ENCODE data around the gene PLCL1. TPM values are rescaled to one million over a fixed set of nuclear protein-coding genes. Genes with fewer than 3 reads are reported as not detected.
A peak's percentile ranks its signal among the peaks of the same experiment; 100 is the strongest.

Gene PLCL1
- total and polyA plus RNA-seq, 2 donors (not counting 3 experiments of a cell fraction or from before 2014, with no cell fraction given), result 0.79 to 3.4 TPM

DNA sequence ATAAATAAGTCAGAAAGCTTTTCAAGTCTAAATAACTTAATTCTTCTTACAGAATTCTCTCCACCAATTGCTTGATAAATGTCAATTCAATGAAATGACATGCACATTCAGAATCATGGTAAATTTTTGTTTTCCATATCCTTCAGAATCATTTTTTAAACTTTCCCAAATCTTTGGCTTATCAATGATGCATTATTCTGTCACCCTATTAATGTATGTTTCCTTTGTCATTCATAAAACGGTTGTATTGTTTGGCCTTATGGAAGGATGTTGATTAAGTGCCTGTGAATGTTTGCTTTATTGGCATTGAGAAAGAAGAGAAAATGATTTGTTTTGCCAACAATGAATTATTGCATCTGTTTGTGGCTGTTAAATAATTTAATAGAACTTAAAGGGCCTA, 260.9 kb downstream of the PLCL1 start:
- dilution Hi-C loops (cut with MboI; ENCODE audit: extremely low pct_ligation_motif_present, low sequenced_read_pairs), result no loop called here
- no peak overlapping the region for H2AFZ ChIP-seq (ENCODE audit: low read depth, low read length)
- H3K9ac ChIP-seq (replicated peaks; ENCODE audit: extremely low read depth, insufficient read depth, low read length), result no peak overlapping the region
- no peak overlapping the region for H3K4me3 ChIP-seq (replicated peaks in 1 of 3; ENCODE audit: insufficient read depth in 1 of 3, low read depth in 1 of 3, low read length in 3 of 3)
- no peaks in the 10 kb centered on the region for H3K79me2 ChIP-seq (ENCODE audit: control insufficient read depth, insufficient read depth, low read length)
- intact Hi-C loops (cut with micrococcal nuclease), result loop anchor here (1.0 kb wide), 1 partner anchor 8 kb away; no protein-coding TSS in a partner anchor
- FAIRE-seq, result peak; percentile 76
- no peak for TF ChIP-seq POLR2AphosphoS5 (IDR thresholded peaks at IDR 0.05; ENCODE audit: insufficient read depth, low read depth, low read length)
- TF ChIP-seq, protein P1, sequence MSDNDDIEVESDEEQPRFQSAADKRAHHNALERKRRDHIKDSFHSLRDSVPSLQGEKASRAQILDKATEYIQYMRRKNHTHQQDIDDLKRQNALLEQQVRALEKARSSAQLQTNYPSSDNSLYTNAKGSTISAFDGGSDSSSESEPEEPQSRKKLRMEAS (IDR thresholded peaks at IDR 0.05; ENCODE audit: insufficient read depth, insufficient read length), result no peak
- no peak for TF ChIP-seq POLR2A (IDR thresholded peaks at IDR 0.05; ENCODE audit: low read depth, low read length)
- TF ChIP-seq EZH2 (IDR thresholded peaks at IDR 0.05; ENCODE audit: borderline replicate concordance, low read depth, low read length, severe bottlenecking), result no peak
- peak; percentile 71 for TF ChIP-seq FOS (IDR thresholded peaks at IDR 0.05; ENCODE audit: borderline replicate concordance, insufficient read depth, low read length)
- peak; percentile 73 for TF ChIP-seq GATA2 (IDR thresholded peaks at IDR 0.05; ENCODE audit: insufficient read depth, insufficient read length, low read depth, low read length)
- no peak for TF ChIP-seq MYC (IDR thresholded peaks at IDR 0.05; ENCODE audit: low read depth, low read length)
- ChIA-PET POLR2A (no interaction called here), CTCF (interaction anchor here (1.2 to 1.8 kb wide), 4 partner anchors 13 to 62 kb away, joined by 3 to 8 read pairs (median 3); no protein-coding TSS in a partner anchor)
- peak; percentile 58 for DNase-seq (ENCODE audit: low read depth, low spot score)
- no peak overlapping the region for H3K27ac ChIP-seq (ENCODE audit: insufficient read depth, low read depth, low read length)
- H3K27me3 ChIP-seq (ENCODE audit: control insufficient read depth in 2 of 2, insufficient read depth in 2 of 2, low read length in 2 of 2), result no peaks in the 10 kb centered on the region
- H3K9me1 ChIP-seq (replicated peaks; ENCODE audit: control insufficient read depth, extremely low read depth, insufficient read depth, low read length), result no peaks in the 10 kb centered on the region
- BruUV-seq (replicated peaks), result no TSS peak
- H3K4me1 ChIP-seq (ENCODE audit: control insufficient read depth, extremely low read depth, insufficient read depth, low read length), result peaks cover 12% of the 10 kb centered on the region
- H3K9me3 ChIP-seq (replicated peaks; ENCODE audit: control insufficient read depth, insufficient read depth, low read length), result no peaks in the 10 kb centered on the region
- H3K36me3 ChIP-seq (ENCODE audit: control insufficient read depth in 2 of 2, extremely low read depth in 1 of 2, insufficient read depth in 2 of 2, low read length in 2 of 2), result no peaks in the 10 kb centered on the region
- no peaks in the 10 kb centered on the region for H4K20me1 ChIP-seq (replicated peaks; ENCODE audit: control insufficient read depth, extremely low read depth, insufficient read depth, low read length)
- H3K4me2 ChIP-seq (ENCODE audit: insufficient read depth, low read length), result peak overlapping the region; percentile 49

DNA sequence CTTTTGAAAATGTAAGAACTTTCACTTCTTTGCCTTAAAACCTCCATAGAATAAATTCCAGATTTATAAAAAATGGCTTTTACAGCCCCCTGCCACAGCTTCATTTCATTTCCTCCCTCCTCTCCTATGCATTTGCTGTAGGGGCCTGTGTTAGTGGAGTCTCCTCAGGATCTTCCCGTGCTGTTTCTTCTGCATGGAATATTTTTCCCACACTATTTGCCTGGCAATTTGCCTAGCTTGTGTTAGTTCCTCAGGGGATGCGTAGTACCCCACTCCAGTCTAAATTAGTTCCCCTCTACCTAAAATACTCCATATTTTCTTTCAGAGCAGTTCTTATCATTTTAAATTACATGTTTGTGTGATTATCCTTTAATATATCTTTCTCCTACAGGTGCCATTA, 262.2 kb downstream of the PLCL1 start:
- H2AFZ ChIP-seq (ENCODE audit: low read depth, low read length), result no peak overlapping the region
- dilution Hi-C loops (cut with MboI; ENCODE audit: extremely low pct_ligation_motif_present, low sequenced_read_pairs), result no loop called here
- DNase-seq (ENCODE audit: low read depth, low spot score), result no peak
- FAIRE-seq, result no peak
- CTCF ChIA-PET, result interaction anchor here (1.1 to 1.8 kb wide), 3 partner anchors 9 to 61 kb away, joined by 3 to 8 read pairs (median 5); no protein-coding TSS in a partner anchor
- intact Hi-C loops (cut with micrococcal nuclease), result no loop called here
- BruUV-seq (replicated peaks), result no TSS peak
- H3K79me2 ChIP-seq (ENCODE audit: control insufficient read depth, insufficient read depth, low read length), result no peaks in the 10 kb centered on the region
- no peak overlapping the region for H3K4me3 ChIP-seq (replicated peaks in 1 of 3; ENCODE audit: insufficient read depth in 1 of 3, low read depth in 1 of 3, low read length in 3 of 3)
- no peaks in the 10 kb centered on the region for H3K27me3 ChIP-seq (ENCODE audit: control insufficient read depth in 2 of 2, insufficient read depth in 2 of 2, low read length in 2 of 2)
- H3K9me3 ChIP-seq (replicated peaks; ENCODE audit: control insufficient read depth, insufficient read depth, low read length), result no peaks in the 10 kb centered on the region
- POLR2A ChIA-PET, result no interaction called here
- TF ChIP-seq EZH2 (IDR thresholded peaks at IDR 0.05; ENCODE audit: borderline replicate concordance, low read depth, low read length, severe bottlenecking), result no peak
- TF ChIP-seq GATA2 (IDR thresholded peaks at IDR 0.05; ENCODE audit: insufficient read depth, insufficient read length, low read depth, low read length), result no peak
- no peak for TF ChIP-seq JUN (IDR thresholded peaks at IDR 0.05; ENCODE audit: borderline replicate concordance, insufficient read depth, insufficient read length, low read depth)
- no peak for TF ChIP-seq MYC (IDR thresholded peaks at IDR 0.05; ENCODE audit: low read depth, low read length)
- no peak for TF ChIP-seq POLR2AphosphoS5 (IDR thresholded peaks at IDR 0.05; ENCODE audit: insufficient read depth, low read depth, low read length)
- TF ChIP-seq, protein P2, sequence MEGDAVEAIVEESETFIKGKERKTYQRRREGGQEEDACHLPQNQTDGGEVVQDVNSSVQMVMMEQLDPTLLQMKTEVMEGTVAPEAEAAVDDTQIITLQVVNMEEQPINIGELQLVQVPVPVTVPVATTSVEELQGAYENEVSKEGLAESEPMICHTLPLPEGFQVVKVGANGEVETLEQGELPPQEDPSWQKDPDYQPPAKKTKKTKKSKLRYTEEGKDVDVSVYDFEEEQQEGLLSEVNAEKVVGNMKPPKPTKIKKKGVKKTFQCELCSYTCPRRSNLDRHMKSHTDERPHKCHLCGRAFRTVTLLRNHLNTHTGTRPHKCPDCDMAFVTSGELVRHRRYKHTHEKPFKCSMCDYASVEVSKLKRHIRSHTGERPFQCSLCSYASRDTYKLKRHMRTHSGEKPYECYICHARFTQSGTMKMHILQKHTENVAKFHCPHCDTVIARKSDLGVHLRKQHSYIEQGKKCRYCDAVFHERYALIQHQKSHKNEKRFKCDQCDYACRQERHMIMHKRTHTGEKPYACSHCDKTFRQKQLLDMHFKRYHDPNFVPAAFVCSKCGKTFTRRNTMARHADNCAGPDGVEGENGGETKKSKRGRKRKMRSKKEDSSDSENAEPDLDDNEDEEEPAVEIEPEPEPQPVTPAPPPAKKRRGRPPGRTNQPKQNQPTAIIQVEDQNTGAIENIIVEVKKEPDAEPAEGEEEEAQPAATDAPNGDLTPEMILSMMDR (IDR thresholded peaks at IDR 0.05; ENCODE audit: extremely low read depth in 1 of 2, insufficient read depth in 1 of 2, low read depth in 1 of 2, low read length in 2 of 2), result no peak
- TF ChIP-seq, protein P1 (IDR thresholded peaks at IDR 0.05; ENCODE audit: insufficient read depth, insufficient read length), result no peak
- no peak for TF ChIP-seq POLR2A (IDR thresholded peaks at IDR 0.05; ENCODE audit: low read depth, low read length)
- TF ChIP-seq FOS (IDR thresholded peaks at IDR 0.05; ENCODE audit: borderline replicate concordance, insufficient read depth, low read length), result no peak
- H4K20me1 ChIP-seq (replicated peaks; ENCODE audit: control insufficient read depth, extremely low read depth, insufficient read depth, low read length), result no peaks in the 10 kb centered on the region
- no peak overlapping the region for H3K4me2 ChIP-seq (ENCODE audit: insufficient read depth, low read length)
- peaks cover 12% of the 10 kb centered on the region for H3K4me1 ChIP-seq (ENCODE audit: control insufficient read depth, extremely low read depth, insufficient read depth, low read length)
- no peak overlapping the region for H3K9ac ChIP-seq (replicated peaks; ENCODE audit: extremely low read depth, insufficient read depth, low read length)
- no peaks in the 10 kb centered on the region for H3K9me1 ChIP-seq (replicated peaks; ENCODE audit: control insufficient read depth, extremely low read depth, insufficient read depth, low read length)
- H3K27ac ChIP-seq (ENCODE audit: insufficient read depth, low read depth, low read length), result no peak overlapping the region
- H3K36me3 ChIP-seq (ENCODE audit: control insufficient read depth in 2 of 2, extremely low read depth in 1 of 2, insufficient read depth in 2 of 2, low read length in 2 of 2), result no peaks in the 10 kb centered on the region
